ENCODE results near the gene CDK6.

DNA sequence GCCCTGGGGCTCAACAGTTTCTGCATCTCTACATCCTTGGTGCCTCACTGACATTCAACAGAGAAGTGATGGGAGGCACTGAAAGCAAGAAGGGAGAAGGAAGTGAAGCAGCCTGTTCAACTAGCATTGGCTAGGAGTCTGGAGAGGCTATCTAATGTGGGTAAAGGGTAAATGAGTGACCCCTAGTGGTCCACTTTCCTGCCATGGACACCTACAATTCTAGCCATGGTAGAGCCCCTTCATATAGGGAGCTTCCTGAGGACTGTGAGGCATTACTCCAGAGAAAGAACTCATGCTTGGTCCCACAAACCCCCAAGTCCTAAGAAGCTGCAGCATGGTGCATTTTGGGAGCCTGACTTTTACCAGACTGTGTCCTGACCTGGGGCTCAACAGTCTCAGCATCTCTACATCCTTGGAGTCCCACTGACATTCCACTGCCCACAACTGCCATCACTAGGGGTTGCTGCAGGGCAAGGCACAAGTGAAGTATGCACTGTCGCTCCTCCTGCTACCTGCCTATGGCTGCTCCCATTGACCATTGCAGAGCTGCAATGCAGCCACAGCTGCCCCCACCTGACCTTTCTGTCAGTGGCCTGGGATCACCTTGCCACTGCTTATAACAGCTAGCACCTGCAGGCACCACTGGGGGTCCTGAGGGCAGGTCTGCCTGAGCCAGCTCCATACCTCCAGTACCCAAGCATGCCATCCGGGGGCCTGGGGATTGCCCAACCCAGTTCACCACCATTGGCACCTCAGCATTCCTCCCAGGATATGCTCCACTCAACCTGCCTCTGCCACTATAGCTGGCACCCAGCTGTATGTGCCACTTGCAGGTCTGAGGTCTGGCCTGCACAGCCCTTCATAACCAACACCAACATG, 44.1 kb upstream of the CDK6 start:
- TF ChIP-seq, protein P1, sequence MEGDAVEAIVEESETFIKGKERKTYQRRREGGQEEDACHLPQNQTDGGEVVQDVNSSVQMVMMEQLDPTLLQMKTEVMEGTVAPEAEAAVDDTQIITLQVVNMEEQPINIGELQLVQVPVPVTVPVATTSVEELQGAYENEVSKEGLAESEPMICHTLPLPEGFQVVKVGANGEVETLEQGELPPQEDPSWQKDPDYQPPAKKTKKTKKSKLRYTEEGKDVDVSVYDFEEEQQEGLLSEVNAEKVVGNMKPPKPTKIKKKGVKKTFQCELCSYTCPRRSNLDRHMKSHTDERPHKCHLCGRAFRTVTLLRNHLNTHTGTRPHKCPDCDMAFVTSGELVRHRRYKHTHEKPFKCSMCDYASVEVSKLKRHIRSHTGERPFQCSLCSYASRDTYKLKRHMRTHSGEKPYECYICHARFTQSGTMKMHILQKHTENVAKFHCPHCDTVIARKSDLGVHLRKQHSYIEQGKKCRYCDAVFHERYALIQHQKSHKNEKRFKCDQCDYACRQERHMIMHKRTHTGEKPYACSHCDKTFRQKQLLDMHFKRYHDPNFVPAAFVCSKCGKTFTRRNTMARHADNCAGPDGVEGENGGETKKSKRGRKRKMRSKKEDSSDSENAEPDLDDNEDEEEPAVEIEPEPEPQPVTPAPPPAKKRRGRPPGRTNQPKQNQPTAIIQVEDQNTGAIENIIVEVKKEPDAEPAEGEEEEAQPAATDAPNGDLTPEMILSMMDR (IDR thresholded peaks at IDR 0.05; ENCODE audit: low read depth, low read length, missing input control) = peak; percentile 34
- TF ChIP-seq TAF1 (conservative IDR thresholded peaks at IDR 0.05) (no peak), EGR1 (IDR thresholded peaks at IDR 0.05; ENCODE audit: low read depth in 2 of 2) (no peak), YY1 (IDR thresholded peaks at IDR 0.05) (no peak), SP1 (IDR thresholded peaks at IDR 0.05) (no peak), FOXA1 (IDR thresholded peaks at IDR 0.05) (no peak)
- TF ChIP-seq, protein P2, sequence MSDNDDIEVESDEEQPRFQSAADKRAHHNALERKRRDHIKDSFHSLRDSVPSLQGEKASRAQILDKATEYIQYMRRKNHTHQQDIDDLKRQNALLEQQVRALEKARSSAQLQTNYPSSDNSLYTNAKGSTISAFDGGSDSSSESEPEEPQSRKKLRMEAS (IDR thresholded peaks at IDR 0.05) = no peak
- TF ChIP-seq, protein P3, sequence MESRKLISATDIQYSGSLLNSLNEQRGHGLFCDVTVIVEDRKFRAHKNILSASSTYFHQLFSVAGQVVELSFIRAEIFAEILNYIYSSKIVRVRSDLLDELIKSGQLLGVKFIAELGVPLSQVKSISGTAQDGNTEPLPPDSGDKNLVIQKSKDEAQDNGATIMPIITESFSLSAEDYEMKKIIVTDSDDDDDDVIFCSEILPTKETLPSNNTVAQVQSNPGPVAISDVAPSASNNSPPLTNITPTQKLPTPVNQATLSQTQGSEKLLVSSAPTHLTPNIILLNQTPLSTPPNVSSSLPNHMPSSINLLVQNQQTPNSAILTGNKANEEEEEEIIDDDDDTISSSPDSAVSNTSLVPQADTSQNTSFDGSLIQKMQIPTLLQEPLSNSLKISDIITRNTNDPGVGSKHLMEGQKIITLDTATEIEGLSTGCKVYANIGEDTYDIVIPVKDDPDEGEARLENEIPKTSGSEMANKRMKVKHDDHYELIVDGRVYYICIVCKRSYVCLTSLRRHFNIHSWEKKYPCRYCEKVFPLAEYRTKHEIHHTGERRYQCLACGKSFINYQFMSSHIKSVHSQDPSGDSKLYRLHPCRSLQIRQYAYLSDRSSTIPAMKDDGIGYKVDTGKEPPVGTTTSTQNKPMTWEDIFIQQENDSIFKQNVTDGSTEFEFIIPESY (IDR thresholded peaks at IDR 0.05) = no peak
- TF ChIP-seq, protein P4, sequence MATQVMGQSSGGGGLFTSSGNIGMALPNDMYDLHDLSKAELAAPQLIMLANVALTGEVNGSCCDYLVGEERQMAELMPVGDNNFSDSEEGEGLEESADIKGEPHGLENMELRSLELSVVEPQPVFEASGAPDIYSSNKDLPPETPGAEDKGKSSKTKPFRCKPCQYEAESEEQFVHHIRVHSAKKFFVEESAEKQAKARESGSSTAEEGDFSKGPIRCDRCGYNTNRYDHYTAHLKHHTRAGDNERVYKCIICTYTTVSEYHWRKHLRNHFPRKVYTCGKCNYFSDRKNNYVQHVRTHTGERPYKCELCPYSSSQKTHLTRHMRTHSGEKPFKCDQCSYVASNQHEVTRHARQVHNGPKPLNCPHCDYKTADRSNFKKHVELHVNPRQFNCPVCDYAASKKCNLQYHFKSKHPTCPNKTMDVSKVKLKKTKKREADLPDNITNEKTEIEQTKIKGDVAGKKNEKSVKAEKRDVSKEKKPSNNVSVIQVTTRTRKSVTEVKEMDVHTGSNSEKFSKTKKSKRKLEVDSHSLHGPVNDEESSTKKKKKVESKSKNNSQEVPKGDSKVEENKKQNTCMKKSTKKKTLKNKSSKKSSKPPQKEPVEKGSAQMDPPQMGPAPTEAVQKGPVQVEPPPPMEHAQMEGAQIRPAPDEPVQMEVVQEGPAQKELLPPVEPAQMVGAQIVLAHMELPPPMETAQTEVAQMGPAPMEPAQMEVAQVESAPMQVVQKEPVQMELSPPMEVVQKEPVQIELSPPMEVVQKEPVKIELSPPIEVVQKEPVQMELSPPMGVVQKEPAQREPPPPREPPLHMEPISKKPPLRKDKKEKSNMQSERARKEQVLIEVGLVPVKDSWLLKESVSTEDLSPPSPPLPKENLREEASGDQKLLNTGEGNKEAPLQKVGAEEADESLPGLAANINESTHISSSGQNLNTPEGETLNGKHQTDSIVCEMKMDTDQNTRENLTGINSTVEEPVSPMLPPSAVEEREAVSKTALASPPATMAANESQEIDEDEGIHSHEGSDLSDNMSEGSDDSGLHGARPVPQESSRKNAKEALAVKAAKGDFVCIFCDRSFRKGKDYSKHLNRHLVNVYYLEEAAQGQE (IDR thresholded peaks at IDR 0.05) = no peak
- TF ChIP-seq, protein P5, sequence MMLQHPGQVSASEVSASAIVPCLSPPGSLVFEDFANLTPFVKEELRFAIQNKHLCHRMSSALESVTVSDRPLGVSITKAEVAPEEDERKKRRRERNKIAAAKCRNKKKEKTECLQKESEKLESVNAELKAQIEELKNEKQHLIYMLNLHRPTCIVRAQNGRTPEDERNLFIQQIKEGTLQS (IDR thresholded peaks at IDR 0.05) = no peak

All from liver (tissue), 3 donors.